ENCODE data around the gene BCL2L1. TPM values are rescaled to one million over a fixed set of nuclear protein-coding genes. Genes with fewer than 3 reads are reported as not detected.

The BCL2L1 gene
- total and polyA plus RNA-seq, 10 of the 15 experiments (the other 5 are each of a cell fraction or from before 2014, with no cell fraction given) = 0.63 to 67.7 (median 43.6) TPM

GRCh38 chr20:31661625-31662371 lies 60.9 kb downstream of the BCL2L1 start (continued):
- no peak for TF ChIP-seq REST (IDR thresholded peaks at IDR 0.05; ENCODE audit: low read depth, low read length)
- TF ChIP-seq YY1 (IDR thresholded peaks at IDR 0.05; ENCODE audit: low read depth, low read length) = peak; percentile 72
- no peak for TF ChIP-seq GABPA (IDR thresholded peaks at IDR 0.05; ENCODE audit: low read depth)
- TF ChIP-seq POLR2AphosphoS2 (IDR thresholded peaks at IDR 0.05; ENCODE audit: low read depth, low read length) = no peak
- peak; percentile 39; the same call in 1 of the 2 replicates for TF ChIP-seq EED (IDR thresholded peaks at IDR 0.05; ENCODE audit: low read depth)
- TF ChIP-seq CEBPB (IDR thresholded peaks at IDR 0.05; ENCODE audit: borderline replicate concordance in 1 of 2, low read depth in 2 of 2, low read length in 2 of 2) = no peak
- TF ChIP-seq ZBTB11 (CRISPR knock-in tag; IDR thresholded peaks at IDR 0.05) = no peak
- no peak for TF ChIP-seq PKNOX1 (IDR thresholded peaks at IDR 0.05)
- no peak for TF ChIP-seq KAT2A (conservative IDR thresholded peaks at IDR 0.05; ENCODE audit: control insufficient read depth, low read depth, low read length)
- no peak for TF ChIP-seq FOXM1 (IDR thresholded peaks at IDR 0.05; ENCODE audit: low read depth, low read length)
- TF ChIP-seq SMARCA5 (IDR thresholded peaks at IDR 0.05) = peak; percentile 24; the same call in 1 of the 2 replicates
- TF ChIP-seq LARP7 (IDR thresholded peaks at IDR 0.05) = no peak
- no peak for TF ChIP-seq NKRF (conservative IDR thresholded peaks at IDR 0.05)
- TF ChIP-seq ZNF274 (IDR thresholded peaks at IDR 0.05; ENCODE audit: insufficient read depth, insufficient read length) = no peak
- no peak for TF ChIP-seq POLR2A (IDR thresholded peaks at IDR 0.05; ENCODE audit: low read depth, low read length)
- TF ChIP-seq BMI1 (IDR thresholded peaks at IDR 0.05; ENCODE audit: borderline replicate concordance) = no peak
- no peak for TF ChIP-seq ATF3 (IDR thresholded peaks at IDR 0.05; ENCODE audit: borderline replicate concordance, extremely low read depth, low read depth, low read length)
